Astrocyte (in vitro differentiated cells and primary cell): ENCODE results near the gene HYAL1. TPM values are rescaled to one million over a fixed set of nuclear protein-coding genes. Genes with fewer than 3 reads are reported as not detected.

Source experiments
- DNase-seq: peaks from one replicate; pipeline ENCODE4 v3.0.0-alpha.2; 2010; ENCODE audit warnings: low read depth
- FAIRE-seq: peaks from 2 replicates; lab custom pipeline; 2011; peaks lifted over from hg19 to GRCh38; lab: Jason Lieb, UNC
- H2AFZ ChIP-seq: 2 replicates; pipeline ENCODE4 v1.6.0; 2012; ENCODE audit warnings: low read depth, low read length, inconsistent platforms
- H3K27ac ChIP-seq: 2 replicates; pipeline ENCODE4 v1.5.1; 2011; ENCODE audit warnings: low read depth, low read length, inconsistent platforms
- H3K27me3 ChIP-seq: 2 replicates; pipeline ENCODE4 v1.6.0; 2011; ENCODE audit warnings: low read length, inconsistent platforms; ENCODE audit not compliant: insufficient read depth
- H3K36me3 ChIP-seq: 2 replicates; pipeline ENCODE4 v1.5.1; 2011; ENCODE audit warnings: low read length, inconsistent platforms; ENCODE audit not compliant: insufficient read depth
- H3K4me1 ChIP-seq: 2 replicates; pipeline ENCODE4 v1.5.1; 2011; ENCODE audit warnings: low read length, inconsistent platforms; ENCODE audit not compliant: insufficient read depth
- H3K4me2 ChIP-seq: 2 replicates; pipeline ENCODE4 v1.6.0; 2012; ENCODE audit warnings: low read length, inconsistent platforms
- H3K4me3 ChIP-seq: 2 replicates; pipeline ENCODE4 v1.5.1; 2011; ENCODE audit warnings: low read depth, mild to moderate bottlenecking, low read length, inconsistent platforms; ENCODE audit not compliant: insufficient read depth
- H3K79me2 ChIP-seq: 2 replicates; pipeline ENCODE4 v1.6.0; 2012; ENCODE audit warnings: mild to moderate bottlenecking, low read length, inconsistent platforms; ENCODE audit not compliant: insufficient read depth
- H3K9ac ChIP-seq: 2 replicates; pipeline ENCODE4 v1.6.0; 2012; ENCODE audit warnings: mild to moderate bottlenecking, low read length, inconsistent platforms
- H3K9me3 ChIP-seq: 2 replicates; pipeline ENCODE4 v1.5.1; 2012; ENCODE audit warnings: low read depth, mild to moderate bottlenecking, low read length, inconsistent platforms; ENCODE audit not compliant: insufficient read depth
- H4K20me1 ChIP-seq: 2 replicates; pipeline ENCODE4 v1.6.0; 2012; ENCODE audit warnings: low read length, inconsistent platforms; ENCODE audit not compliant: insufficient read depth
- H3K27ac Mint-ChIP-seq: one replicate; pipeline ENCODE4 v1.8.0; 2021; ENCODE audit warnings: mild to moderate bottlenecking, mixed read lengths; ENCODE audit not compliant: unreplicated experiment
- H3K27me3 Mint-ChIP-seq: one replicate; pipeline ENCODE4 v1.8.0; 2021; ENCODE audit warnings: low read depth, mixed read lengths; ENCODE audit not compliant: unreplicated experiment
- H3K36me3 Mint-ChIP-seq: one replicate; pipeline ENCODE4 v1.8.0; 2021; ENCODE audit warnings: low read depth, mixed read lengths; ENCODE audit not compliant: unreplicated experiment
- H3K4me1 Mint-ChIP-seq: one replicate; pipeline ENCODE4 v1.8.0; 2021; ENCODE audit warnings: low read depth, mixed read lengths; ENCODE audit not compliant: unreplicated experiment
- H3K4me3 Mint-ChIP-seq: one replicate; pipeline ENCODE4 v1.8.0; 2021; ENCODE audit warnings: mild to moderate bottlenecking, moderate library complexity, mixed read lengths; ENCODE audit not compliant: unreplicated experiment
- H3K9me3 Mint-ChIP-seq: one replicate; pipeline ENCODE4 v1.8.0; 2021; ENCODE audit warnings: mild to moderate bottlenecking, mixed read lengths; ENCODE audit not compliant: unreplicated experiment
- CTCF ChIP-seq: IDR thresholded peaks from 2 replicates; pipeline ENCODE4 v1.5.1; 2011; ENCODE audit warnings: low read depth, mild to moderate bottlenecking, inconsistent platforms, low read length, moderate library complexity; ENCODE audit not compliant: insufficient read depth
- EZH2 ChIP-seq: IDR thresholded peaks from 2 replicates; pipeline ENCODE4 v1.6.1; 2012; ENCODE audit warnings: mild to moderate bottlenecking, low read length, inconsistent platforms; ENCODE audit not compliant: insufficient read depth
- total RNA-seq: library from RNA; stranded (reverse); gene quantifications from 2 replicates; pipeline ENCODE4 v1.2.1, GENCODE V29; 2021

The HYAL1 gene
- total RNA-seq, 1 donor from 2014 or later: 0.27 TPM

GRCh38 chr3:50294089-50294488 is 9.3 kb downstream of the HYAL1 start:
- no peaks in the 10 kb centered on the region for H3K9me3 ChIP-seq
- no peak overlapping the region for H3K27ac Mint-ChIP-seq
- peaks cover 4% of the 10 kb centered on the region for H3K36me3 ChIP-seq
- H3K4me3 ChIP-seq: no peak overlapping the region
- H3K4me1 ChIP-seq: peaks cover 22% of the 10 kb centered on the region
- no peak overlapping the region for H3K27ac ChIP-seq
- peaks cover 7% of the 10 kb centered on the region for H4K20me1 ChIP-seq
- H2AFZ ChIP-seq: no peak overlapping the region
- H3K79me2 ChIP-seq: peaks cover 38% of the 10 kb centered on the region
- no peak for TF ChIP-seq EZH2
- no peak for TF ChIP-seq CTCF
- FAIRE-seq (no peak), DNase-seq (no peak)
- no peaks in the 10 kb centered on the region for H3K27me3 Mint-ChIP-seq
- peak overlapping the region; percentile 34 for H3K4me3 Mint-ChIP-seq
- H3K9ac ChIP-seq: no peak overlapping the region
- H3K4me1 Mint-ChIP-seq: peaks cover 11% of the 10 kb centered on the region
- H3K36me3 Mint-ChIP-seq: no peaks in the 10 kb centered on the region
- no peaks in the 10 kb centered on the region for H3K9me3 Mint-ChIP-seq
- no peaks in the 10 kb centered on the region for H3K27me3 ChIP-seq
- H3K4me2 ChIP-seq: no peak overlapping the region

DNA sequence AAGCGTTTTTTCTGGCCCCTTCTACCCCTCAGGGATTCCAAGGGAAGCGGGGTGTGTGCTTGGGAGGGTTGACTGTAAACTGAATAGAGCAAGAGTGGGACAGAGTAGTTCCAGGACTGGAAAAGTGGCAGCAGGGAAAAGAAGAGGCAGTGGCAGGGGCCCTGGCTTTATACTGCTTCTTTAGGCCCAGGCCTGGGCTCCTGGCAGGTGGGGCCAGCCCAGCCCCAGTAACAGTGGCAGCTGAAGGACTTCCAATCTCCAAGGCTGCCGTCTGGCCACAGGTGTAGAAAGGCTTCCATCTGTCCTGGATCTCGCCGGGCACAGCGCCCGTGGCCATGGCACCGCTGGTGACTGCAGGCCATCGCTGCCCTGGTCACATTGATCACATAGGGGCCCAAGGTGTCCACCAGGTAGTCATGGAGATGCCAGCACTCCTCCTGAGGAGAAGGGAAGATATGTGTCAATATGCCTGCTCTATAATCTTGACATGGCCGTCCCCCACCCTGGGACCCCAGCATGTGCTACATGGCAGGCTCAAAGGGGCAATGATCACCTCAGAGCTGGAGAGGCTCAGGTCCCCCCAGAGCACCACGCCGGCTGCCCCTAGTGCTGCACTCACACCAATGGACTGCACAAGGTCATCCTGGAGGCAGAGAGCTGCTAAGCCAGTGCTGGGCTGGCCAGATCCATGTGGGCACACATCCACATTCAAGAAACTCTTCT is 10.1 kb downstream of the HYAL1 start:
- no peak overlapping the region for H3K4me3 ChIP-seq
- Mint-ChIP-seq H3K4me1 (peaks cover 11% of the 10 kb centered on the region), H3K27me3 (no peaks in the 10 kb centered on the region), H3K9me3 (no peaks in the 10 kb centered on the region), H3K27ac (peak overlapping the region; percentile 89), H3K4me3 (peak overlapping the region; percentile 80), H3K36me3 (no peaks in the 10 kb centered on the region)
- H3K27me3 ChIP-seq: no peaks in the 10 kb centered on the region
- TF ChIP-seq CTCF (no peak), EZH2 (no peak)
- H3K9ac ChIP-seq: peak overlapping the region; percentile 95
- peaks cover 39% of the 10 kb centered on the region for H3K79me2 ChIP-seq
- H2AFZ ChIP-seq: peak overlapping the region; percentile 58
- H3K27ac ChIP-seq: no peak overlapping the region
- peak overlapping the region; percentile 99 for H3K4me2 ChIP-seq
- H3K36me3 ChIP-seq: peaks cover 12% of the 10 kb centered on the region
- DNase-seq (no peak), FAIRE-seq (no peak)
- H3K4me1 ChIP-seq: peaks cover 16% of the 10 kb centered on the region
- no peaks in the 10 kb centered on the region for H3K9me3 ChIP-seq
- peaks cover 7% of the 10 kb centered on the region for H4K20me1 ChIP-seq
